Keratinocyte (primary cell): ENCODE measurements around the gene C4orf51.

ENCODE experiments used
- EZH2 ChIP-seq: IDR thresholded peaks from one replicate; pipeline ENCODE4 v1.6.1; 2012; ENCODE audit warnings: inconsistent platforms, mild to moderate bottlenecking, low read length, moderate library complexity
- TF ChIP-seq, protein P1 (sequence below), 3 experiments: IDR thresholded peaks in 1 of 3; conservative IDR thresholded peaks in 1 of 3; optimal IDR thresholded peaks in 1 of 3; 2 replicates in 2 of 3; 3 replicates in 1 of 3; pipeline versions ENCODE3 to v1.5.1; 2011; ENCODE audit warnings: low read length in 3 of 3, mild to moderate bottlenecking in 3 of 3, moderate library complexity in 2 of 3, control low read depth in 1 of 3, inconsistent platforms in 1 of 3; ENCODE audit not compliant: insufficient read depth in 2 of 3; ENCODE audit errors: extremely low read depth in 1 of 3

DNA sequence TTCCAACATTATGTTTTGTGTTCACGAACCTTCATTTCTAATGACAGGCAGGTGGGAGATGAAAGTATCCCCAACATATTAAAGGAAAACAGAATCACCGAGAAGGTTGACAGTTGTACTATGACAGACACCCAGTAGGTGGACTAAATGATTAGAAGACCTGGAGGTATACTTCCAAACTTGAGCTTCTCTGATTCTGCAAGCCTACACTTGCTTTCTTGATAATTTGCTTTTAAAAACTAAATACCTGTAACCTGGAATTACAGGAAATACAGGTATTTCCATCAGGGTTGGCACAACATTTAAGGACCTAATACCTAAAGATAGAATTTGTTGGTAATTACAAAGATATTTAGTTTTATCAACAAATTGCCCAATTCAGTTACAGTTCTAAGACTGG lies 43.4 kb downstream of the C4orf51 start:
- TF ChIP-seq, protein P1, sequence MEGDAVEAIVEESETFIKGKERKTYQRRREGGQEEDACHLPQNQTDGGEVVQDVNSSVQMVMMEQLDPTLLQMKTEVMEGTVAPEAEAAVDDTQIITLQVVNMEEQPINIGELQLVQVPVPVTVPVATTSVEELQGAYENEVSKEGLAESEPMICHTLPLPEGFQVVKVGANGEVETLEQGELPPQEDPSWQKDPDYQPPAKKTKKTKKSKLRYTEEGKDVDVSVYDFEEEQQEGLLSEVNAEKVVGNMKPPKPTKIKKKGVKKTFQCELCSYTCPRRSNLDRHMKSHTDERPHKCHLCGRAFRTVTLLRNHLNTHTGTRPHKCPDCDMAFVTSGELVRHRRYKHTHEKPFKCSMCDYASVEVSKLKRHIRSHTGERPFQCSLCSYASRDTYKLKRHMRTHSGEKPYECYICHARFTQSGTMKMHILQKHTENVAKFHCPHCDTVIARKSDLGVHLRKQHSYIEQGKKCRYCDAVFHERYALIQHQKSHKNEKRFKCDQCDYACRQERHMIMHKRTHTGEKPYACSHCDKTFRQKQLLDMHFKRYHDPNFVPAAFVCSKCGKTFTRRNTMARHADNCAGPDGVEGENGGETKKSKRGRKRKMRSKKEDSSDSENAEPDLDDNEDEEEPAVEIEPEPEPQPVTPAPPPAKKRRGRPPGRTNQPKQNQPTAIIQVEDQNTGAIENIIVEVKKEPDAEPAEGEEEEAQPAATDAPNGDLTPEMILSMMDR (optimal IDR thresholded peaks at IDR 0.05 in 1 of 3, IDR thresholded peaks at IDR 0.05 in 1 of 3, conservative IDR thresholded peaks at IDR 0.05 in 1 of 3; ENCODE audit: extremely low read depth in 1 of 3, insufficient read depth in 2 of 3, low read length in 3 of 3) = peak in 2 of 3 experiments; percentile 46 to 52
- no peak for TF ChIP-seq EZH2
